ENCODE data around the gene MTCL1.

Gene MTCL1

DNA sequence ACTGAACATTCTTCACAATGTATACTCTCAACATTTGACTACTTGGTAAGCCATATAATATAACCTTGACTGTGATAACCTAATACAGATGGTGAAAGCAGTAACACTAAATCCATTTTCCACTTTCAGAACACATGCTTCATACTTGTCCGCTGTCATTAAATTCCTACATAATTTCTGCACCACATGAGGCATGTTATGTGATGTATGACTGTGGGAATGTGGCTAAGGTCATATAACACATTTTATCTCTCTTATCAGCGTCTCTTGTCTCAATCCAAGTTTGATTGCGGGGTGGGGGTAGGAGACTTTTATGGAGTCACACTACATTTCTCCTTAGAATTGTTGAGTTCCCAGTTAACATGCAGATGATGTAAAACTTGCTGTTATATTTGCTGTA lies 110.9 kb downstream of the MTCL1 start:
- DNase-seq = no peak

GRCh38 chr18:8816816-8817215 lies 111.5 kb downstream of the MTCL1 start:
- no peak for DNase-seq

- no peak for DNase-seq
Observed at GRCh38 chr18:8818982-8819381, 113.6 kb downstream of the MTCL1 start.

DNA sequence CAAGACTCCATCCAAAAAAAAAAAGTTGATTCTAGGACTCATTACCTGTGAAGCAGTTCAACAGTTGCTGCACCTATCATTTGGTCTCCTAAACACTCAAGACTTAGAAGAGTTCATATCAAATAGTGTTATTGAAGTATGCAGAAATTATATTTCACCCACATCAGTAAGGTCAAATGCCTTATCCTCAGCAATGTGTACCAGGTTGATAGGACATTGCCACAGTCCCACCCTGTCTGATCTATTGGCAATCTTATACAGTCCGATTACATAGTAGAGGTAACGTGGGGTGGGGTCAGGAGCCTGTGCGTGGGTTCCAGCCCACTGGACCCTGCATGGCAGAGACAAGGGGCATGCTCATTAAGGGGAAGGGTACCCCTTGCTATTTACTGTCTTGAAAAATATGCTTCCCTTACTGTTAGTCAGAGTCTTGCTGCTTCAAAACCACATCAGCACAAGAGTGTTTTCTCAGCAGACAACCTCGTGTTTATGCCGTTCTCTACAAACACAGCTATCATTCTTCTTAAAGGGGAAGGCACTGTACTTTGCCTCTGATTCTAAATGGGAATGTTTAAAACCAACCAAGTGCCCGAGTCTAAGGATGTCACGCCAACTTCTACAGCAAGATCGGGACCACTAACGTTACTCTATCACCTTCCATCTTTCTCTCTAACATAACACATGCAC lies 115.2 kb downstream of the MTCL1 start:
- no peak for DNase-seq

GRCh38 chr18:8821083-8821465 lies 115.7 kb downstream of the MTCL1 start:
- DNase-seq = no peak

DNA sequence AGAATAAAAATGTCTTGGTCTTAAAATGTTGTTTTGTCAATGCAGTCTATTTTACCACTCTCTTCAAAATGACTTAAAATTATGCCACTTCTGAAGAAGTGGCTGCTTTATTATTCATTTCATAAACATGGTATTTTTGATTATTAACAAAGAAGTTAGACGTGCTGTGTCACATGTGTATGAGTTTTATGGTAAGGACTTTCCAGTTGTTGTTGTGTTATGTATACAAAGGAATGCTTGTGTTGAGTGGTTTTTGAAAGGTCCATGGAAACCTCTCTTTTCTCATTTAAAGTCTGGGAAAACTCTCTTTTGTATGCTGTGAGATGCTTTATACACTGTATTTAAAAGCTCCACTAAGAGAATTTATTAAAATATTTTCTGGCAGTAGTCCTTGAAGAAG lies 116.2 kb downstream of the MTCL1 start:
- no peak for DNase-seq

DNA sequence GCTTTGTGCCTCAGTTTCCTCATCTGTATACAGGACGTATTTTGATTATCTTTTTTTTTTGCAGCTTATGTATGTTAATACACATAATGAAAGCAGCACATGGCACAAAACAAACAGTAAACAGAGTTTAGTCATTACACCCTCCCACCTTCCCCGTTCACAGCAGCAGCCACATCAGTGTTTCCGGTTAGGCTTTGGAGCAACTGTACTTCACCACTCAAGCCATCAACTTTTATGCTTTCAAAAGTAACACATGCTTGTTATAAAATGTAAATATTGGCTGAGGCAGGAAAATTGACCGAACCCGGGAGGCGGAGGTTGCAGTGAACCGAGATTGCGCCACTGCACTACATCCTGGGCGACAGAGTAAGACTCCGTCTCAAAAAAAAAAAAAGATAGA lies 117.3 kb downstream of the MTCL1 start:
- DNase-seq = no peak

GRCh38 chr18:8823530-8823929 lies 118.2 kb downstream of the MTCL1 start:
- no peak for DNase-seq

DNA sequence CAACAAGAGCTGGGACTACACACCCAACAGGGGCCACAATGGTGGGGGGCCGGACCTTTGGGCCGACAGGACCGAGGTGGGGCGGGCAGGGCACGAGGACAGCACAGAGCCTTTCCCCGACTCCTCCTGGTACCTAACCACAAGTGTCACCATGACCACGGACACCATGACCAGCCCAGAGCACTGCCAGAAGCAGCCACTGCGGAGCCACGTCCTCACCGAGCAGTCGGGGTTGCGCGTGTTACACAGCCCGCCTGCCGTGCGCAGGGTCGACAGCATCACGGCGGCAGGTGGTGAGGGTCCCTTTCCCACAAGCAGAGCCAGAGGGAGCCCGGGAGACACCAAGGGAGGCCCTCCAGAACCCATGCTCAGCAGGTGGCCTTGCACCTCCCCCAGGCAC lies 119.5 kb downstream of the MTCL1 start:
- no peak for DNase-seq

- DNase-seq = no peak
Observed at GRCh38 chr18:8825273-8825672, 119.9 kb downstream of the MTCL1 start.

DNA sequence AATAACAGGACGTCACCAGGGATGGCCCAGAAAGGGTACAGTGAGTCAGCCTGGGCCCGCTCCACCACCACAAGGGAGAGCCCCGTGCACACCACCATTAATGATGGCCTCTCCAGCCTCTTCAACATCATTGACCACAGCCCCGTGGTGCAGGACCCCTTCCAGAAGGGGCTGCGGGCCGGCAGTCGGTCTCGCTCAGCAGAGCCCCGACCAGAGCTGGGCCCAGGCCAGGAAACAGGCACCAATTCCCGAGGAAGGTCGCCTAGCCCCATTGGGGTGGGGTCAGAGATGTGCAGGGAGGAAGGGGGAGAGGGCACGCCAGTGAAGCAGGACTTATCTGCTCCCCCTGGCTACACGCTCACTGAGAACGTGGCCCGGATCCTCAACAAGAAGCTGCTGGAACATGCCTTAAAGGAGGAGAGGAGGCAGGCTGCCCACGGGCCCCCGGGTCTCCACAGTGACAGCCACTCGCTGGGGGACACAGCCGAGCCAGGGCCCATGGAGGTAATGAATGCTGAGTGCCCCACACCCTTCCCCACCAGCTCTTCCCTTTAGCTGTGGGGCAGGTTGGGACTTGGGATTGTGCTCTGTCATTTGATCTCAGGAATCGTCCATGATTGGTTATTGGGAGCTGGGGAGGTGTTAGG lies 120.5 kb downstream of the MTCL1 start:
- DNase-seq = no peak

DNA sequence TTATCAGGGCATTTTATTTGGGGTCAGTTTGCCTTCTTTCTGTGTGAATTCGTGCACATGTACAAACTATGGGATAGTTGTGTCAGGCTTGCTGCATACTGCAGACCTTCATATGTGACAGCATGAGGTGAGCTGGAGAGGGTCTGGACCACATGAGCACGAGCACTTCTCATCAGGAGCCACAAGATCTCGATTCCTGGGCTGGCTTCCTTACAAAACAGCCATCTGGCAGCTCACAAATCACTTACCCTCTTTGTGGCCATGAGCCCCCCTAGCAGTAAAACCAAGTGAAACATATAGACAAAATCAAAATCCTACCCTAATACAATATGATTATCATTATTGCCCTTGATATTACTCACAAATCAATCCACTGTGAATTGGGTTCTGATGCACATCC lies 121.2 kb downstream of the MTCL1 start:
- no peak for DNase-seq

DNA sequence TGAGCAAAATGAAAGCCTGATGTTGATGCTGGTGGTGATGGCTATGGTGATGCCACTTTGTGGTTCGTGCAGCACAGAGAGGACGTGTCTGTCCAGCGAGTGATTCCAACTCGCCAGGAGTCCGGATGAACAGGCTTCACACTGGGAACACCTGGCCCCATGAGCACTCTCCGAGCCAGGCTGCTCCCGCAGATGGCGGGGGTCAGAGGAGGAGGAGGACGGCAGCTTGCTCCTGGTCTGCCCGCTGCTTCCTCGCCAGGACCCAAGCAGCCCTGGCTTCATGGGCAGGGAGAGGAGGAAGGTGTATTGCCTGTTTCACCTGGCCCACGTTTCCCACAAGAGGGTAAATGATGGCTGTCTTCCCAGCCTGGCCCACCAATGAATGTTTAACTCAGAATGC lies 121.6 kb downstream of the MTCL1 start:
- DNase-seq = no peak

- DNase-seq = no peak
Observed at GRCh38 chr18:8828300-8828699, 122.9 kb downstream of the MTCL1 start.

- DNase-seq = no peak
Observed at GRCh38 chr18:8828798-8829197, 123.4 kb downstream of the MTCL1 start.

- no peak for DNase-seq
Observed at GRCh38 chr18:8830067-8831060, 125.0 kb downstream of the MTCL1 start.

- DNase-seq = no peak
Observed at GRCh38 chr18:8831112-8831511, 125.8 kb downstream of the MTCL1 start.

GRCh38 chr18:8831531-8831930 lies 126.2 kb downstream of the MTCL1 start:
- no peak for DNase-seq

DNA sequence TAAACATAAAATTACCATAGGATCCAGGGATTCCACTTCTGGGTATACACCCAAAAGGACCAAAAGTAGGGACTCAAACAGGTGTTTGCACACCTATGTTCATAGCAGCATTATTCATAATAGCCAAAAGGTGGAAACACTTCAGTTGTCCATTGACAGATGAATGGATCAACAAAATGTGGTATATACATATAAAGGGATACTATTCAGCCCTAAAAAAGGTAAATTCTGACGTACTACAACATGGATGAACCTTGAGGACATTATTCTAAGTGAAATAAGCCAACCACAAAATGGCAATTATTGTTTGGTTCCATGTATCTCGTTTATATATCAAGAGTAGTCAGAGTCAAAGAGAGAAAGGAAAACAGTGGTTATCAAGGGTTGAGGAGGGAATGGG lies 128.1 kb downstream of the MTCL1 start:
- no peak for DNase-seq

DNA sequence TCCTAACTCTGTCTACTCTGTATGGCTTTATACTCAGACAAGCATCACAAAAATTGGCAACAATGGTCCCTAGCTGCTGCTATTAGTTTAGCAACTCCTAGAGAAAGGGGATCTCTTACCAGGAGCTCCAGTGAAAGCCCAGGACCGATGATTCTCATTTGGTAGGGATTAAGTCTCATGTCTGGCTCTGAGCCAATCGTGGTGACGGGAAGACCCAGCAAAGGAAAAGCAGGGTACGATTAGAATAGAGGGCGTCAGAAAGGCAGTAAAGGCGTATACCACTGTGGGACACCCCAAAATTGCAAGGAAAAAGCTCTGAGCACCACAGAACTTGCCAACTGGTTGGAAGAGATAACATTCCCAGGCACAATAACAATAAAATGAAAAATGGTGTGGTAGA lies 129.5 kb downstream of the MTCL1 start:
- no peak for DNase-seq

- DNase-seq = no peak
Observed at GRCh38 chr18:8835521-8835953, 130.2 kb downstream of the MTCL1 start.

DNA sequence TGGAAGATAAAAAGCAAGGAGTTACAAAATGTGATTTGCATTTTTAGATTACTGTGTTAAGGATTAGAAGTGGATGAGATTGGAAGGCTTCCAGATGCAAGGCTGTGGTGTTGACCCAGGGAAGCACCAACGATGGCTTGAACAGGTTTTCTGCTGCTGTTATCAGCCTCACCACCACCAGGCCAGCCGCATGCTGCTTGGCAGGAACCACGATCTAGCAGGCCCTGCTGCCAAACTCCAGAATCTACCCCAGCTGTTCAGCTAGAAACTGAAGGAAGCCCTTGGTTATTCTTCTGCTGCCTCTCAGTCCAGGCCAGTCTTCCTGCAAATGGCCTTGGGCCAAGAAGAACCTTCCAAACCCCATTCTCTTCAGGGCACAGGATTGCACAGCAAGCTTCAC lies 133.9 kb downstream of the MTCL1 start:
- no peak for DNase-seq

GRCh38 chr18:8841781-8842485 lies 136.6 kb downstream of the MTCL1 start:
- DNase-seq = no peak

Data from activated CD4-positive, alpha-beta T cell treated with anti-CD3 and anti-CD28 coated beads, Interleukin-2, amount 50 U/mL, for 48 hours (primary cell).